GM21360 (cell line): Measurements from ENCODE around the gene GRK6.

Experiments used
- ATAC-seq: cut with Tn5 transposase; IDR thresholded peaks from one replicate; pipeline ENCODE4 v1.9.1; 2021; ENCODE audit warnings: mild to moderate bottlenecking, moderate library complexity; ENCODE audit not compliant: unreplicated experiment

Gene GRK6

GRCh38 chr5:177426566-177427210, at the start of gene GRK6:
Gene GRK6 (plus strand): TSS chr5:177426676. CDS start chr5:177426846, 170 bp downstream.
- ATAC-seq: peak; percentile 1

- ATAC-seq: no peak
These were observed 48.4 kb upstream of the GRK6 start for GRCh38 chr5:177377851-177378776.

GRCh38 chr5:177378884-177379883, 47.3 kb upstream of the GRK6 start:
- no peak for ATAC-seq

- ATAC-seq: no peak
These were observed 45.7 kb upstream of the GRK6 start for GRCh38 chr5:177380805-177381126.

GRCh38 chr5:177382423-177383029, 44.0 kb upstream of the GRK6 start:
- ATAC-seq: no peak

- ATAC-seq: no peak
These were observed 43.3 kb upstream of the GRK6 start for GRCh38 chr5:177383181-177383580.

GRCh38 chr5:177384134-177384533, 42.3 kb upstream of the GRK6 start, which contains the start of gene SLC34A1:
Gene SLC34A1 (plus strand): TSS chr5:177384434. CDS start chr5:177385742, 1,308 bp downstream.
- ATAC-seq: no peak

GRCh38 chr5:177385720-177386119, 40.8 kb upstream of the GRK6 start:
- no peak for ATAC-seq

GRCh38 chr5:177386542-177386941, 39.9 kb upstream of the GRK6 start:
- ATAC-seq: no peak

- no peak for ATAC-seq
These were observed 39.1 kb upstream of the GRK6 start for GRCh38 chr5:177387405-177387804.

- no peak for ATAC-seq
These were observed 37.9 kb upstream of the GRK6 start for GRCh38 chr5:177388521-177389052.

- no peak for ATAC-seq
These were observed 37.0 kb upstream of the GRK6 start for GRCh38 chr5:177389241-177390169.

GRCh38 chr5:177390363-177391300, 35.8 kb upstream of the GRK6 start:
- peak; percentile 58 for ATAC-seq

- ATAC-seq: no peak
These were observed 33.7 kb upstream of the GRK6 start for GRCh38 chr5:177392765-177393164.

- ATAC-seq: no peak
These were observed 33.2 kb upstream of the GRK6 start for GRCh38 chr5:177393206-177393765.

- no peak for ATAC-seq
These were observed 32.5 kb upstream of the GRK6 start for GRCh38 chr5:177393990-177394389.

- no peak for ATAC-seq
These were observed 30.4 kb upstream of the GRK6 start for GRCh38 chr5:177396078-177396477.

- no peak for ATAC-seq
These were observed 29.7 kb upstream of the GRK6 start for GRCh38 chr5:177396807-177397206.
